Neural cell (in vitro differentiated cells): ENCODE results near the gene ZFYVE28.

Experiments
- CTCF ChIP-seq: fragments of 450-650 bp; IDR thresholded peaks from 2 replicates; pipeline ENCODE4 v1.5.1; 2014; ENCODE audit warnings: antibody characterized with exemption, mild to moderate bottlenecking, moderate library complexity; ENCODE audit not compliant: poor library complexity, severe bottlenecking
- EP300 ChIP-seq: fragments of 450-650 bp; conservative IDR thresholded peaks from 2 replicates; pipeline ENCODE4 v1.6.1; 2014; ENCODE audit warnings: antibody characterized with exemption, mild to moderate bottlenecking, moderate library complexity; ENCODE audit not compliant: poor library complexity, severe bottlenecking
- EZH2 ChIP-seq: fragments of 200-600, 300-800 bp; shearing (Covaris generic), sonication (generic); IDR thresholded peaks from 2 replicates; pipeline ENCODE4 v1.6.1; 2014; ENCODE audit warnings: antibody characterized with exemption, low read length, borderline replicate concordance, mild to moderate bottlenecking; ENCODE audit not compliant: insufficient read depth, poor library complexity, severe bottlenecking
- REST ChIP-seq: IDR thresholded peaks from 2 replicates; pipeline ENCODE4 v1.6.1; 2012; ENCODE audit warnings: borderline replicate concordance
- SMC3 ChIP-seq: fragments of 450-650 bp; conservative IDR thresholded peaks from 2 replicates; pipeline ENCODE4 v1.6.1; 2014; ENCODE audit warnings: antibody characterized with exemption, mild to moderate bottlenecking, moderate library complexity; ENCODE audit not compliant: poor library complexity
- TAF1 ChIP-seq: IDR thresholded peaks from 2 replicates; pipeline ENCODE4 v1.6.1; 2012; ENCODE audit warnings: low read depth

- TF ChIP-seq REST: no peak
- no peak for TF ChIP-seq EZH2
- TF ChIP-seq TAF1: no peak
- TF ChIP-seq CTCF: no peak
- no peak for TF ChIP-seq EP300
- TF ChIP-seq SMC3: no peak
These were observed 78.8 kb downstream of the ZFYVE28 start for GRCh38 chr4:2339458-2340271.
